GM12878 (cell line): Measurements from ENCODE around the gene CASP10. TPM values are rescaled to one million over a fixed set of nuclear protein-coding genes. Genes with fewer than 3 reads are reported as not detected.

ENCODE experiments used
- ATAC-seq: fragments of 200-7000 bp; cut with Tn5 transposase; 3 replicates; pipeline ENCODE4 v1.9.1; 2020; ENCODE audit warnings: mild to moderate bottlenecking, moderate library complexity
- BruUV-seq: library from RNA; stranded (reverse); fragments of 400-500 nt; replicated peaks from 2 replicates; lab custom pipeline; 2021; lab: Mats Ljungman, UMichigan
- CTCF ChIA-PET: fragments of 300-600 bp; sonication (Branson Sonifier 250); formaldehyde crosslinking; extraction: SDS; loops from one replicate; lab custom pipeline; 2021; ENCODE audit warnings: inconsistent platforms; lab: Yijun Ruan, JAX
- POLR2A ChIA-PET: fragments of 350-600 bp; formaldehyde crosslinking; extraction: SDS; loops from one replicate; lab custom pipeline; 2021; ENCODE audit warnings: inconsistent platforms; lab: Charles Lee
- RAD21 ChIA-PET: fragments of 300-600 bp; sonication (Branson Sonifier 250); formaldehyde crosslinking; loops from one replicate; lab custom pipeline; 2023; ENCODE audit warnings: antibody characterized with exemption; ENCODE audit not compliant: unreplicated experiment; lab: Charles Lee
- SMC1A ChIA-PET: fragments of 300-600 bp; sonication (Branson Sonifier 250); formaldehyde crosslinking; loops from one replicate; lab custom pipeline; 2023; ENCODE audit not compliant: unreplicated experiment, uncharacterized antibody; lab: Charles Lee
- DNase-seq: peaks from one replicate; pipeline ENCODE4 v3.0.0-alpha.2; 2011; ENCODE audit warnings: low read depth, low spot score
- FAIRE-seq: peaks from 3 replicates; lab custom pipeline; 2011; peaks lifted over from hg19 to GRCh38; lab: Jason Lieb, UNC
- H2AFZ ChIP-seq: 2 replicates; pipeline ENCODE4 v1.6.0; 2011; ENCODE audit warnings: low read depth, low read length, control low read depth; ENCODE audit not compliant: control insufficient read depth
- H3K27ac ChIP-seq: 2 replicates; pipeline ENCODE4 v1.5.1; 2011; ENCODE audit warnings: control low read depth; ENCODE audit not compliant: control insufficient read depth, insufficient read depth
- H3K27me3 ChIP-seq, 2 experiments: replicated peaks in 1 of 2; 2 replicates each; pipeline versions ENCODE4 v1.6.0 to v1.6.1; 2011; ENCODE audit warnings: low read length in 1 of 2; ENCODE audit not compliant: control insufficient read depth in 2 of 2, insufficient read depth in 2 of 2
- H3K36me3 ChIP-seq, 2 experiments: 2 replicates each; pipeline ENCODE4 v1.5.1; 2011; ENCODE audit warnings: low read length in 1 of 2; ENCODE audit not compliant: control insufficient read depth in 2 of 2, insufficient read depth in 2 of 2
- H3K4me1 ChIP-seq: 2 replicates; pipeline ENCODE4 v1.6.1; 2011; ENCODE audit warnings: mild to moderate bottlenecking, low read length, moderate library complexity, mixed read lengths; ENCODE audit not compliant: control insufficient read depth, insufficient read depth
- H3K4me2 ChIP-seq: 2 replicates; pipeline ENCODE4 v1.6.0; 2011; ENCODE audit warnings: control low read depth; ENCODE audit not compliant: control insufficient read depth, insufficient read depth
- H3K4me3 ChIP-seq: fragments of 200-600 bp; sonication (generic); 2 replicates; pipeline ENCODE4 v1.5.1; 2016
- H3K79me2 ChIP-seq: 2 replicates; pipeline ENCODE4 v1.6.0; 2011; ENCODE audit warnings: low read length; ENCODE audit not compliant: control insufficient read depth, insufficient read depth
- H3K9ac ChIP-seq: 2 replicates; pipeline ENCODE4 v1.8.0; 2011; ENCODE audit warnings: low read length, control low read depth, mixed read lengths; ENCODE audit not compliant: control insufficient read depth, insufficient read depth
- H3K9me3 ChIP-seq: replicated peaks from 3 replicates; pipeline ENCODE4 v1.5.1; 2011; ENCODE audit warnings: mild to moderate bottlenecking, low read length; ENCODE audit not compliant: control insufficient read depth, insufficient read depth
- H4K20me1 ChIP-seq: 2 replicates; pipeline ENCODE4 v1.6.0; 2011; ENCODE audit not compliant: control insufficient read depth, insufficient read depth
- BCL11A ChIP-seq: IDR thresholded peaks from 2 replicates; pipeline ENCODE4 v1.6.1; 2011; ENCODE audit warnings: low read depth, low read length
- BHLHE40 ChIP-seq, 2 experiments: fragments of 450-650 bp in 1 of 2; IDR thresholded peaks; 2 replicates each; pipeline ENCODE4 v1.6.1; 2011 to 2017; ENCODE audit warnings: low read depth in 2 of 2, borderline replicate concordance in 1 of 2, improper control_type of control experiment in 1 of 2, low read length in 1 of 2, mild to moderate bottlenecking in 1 of 2
- CHD1 ChIP-seq: IDR thresholded peaks from 2 replicates; pipeline ENCODE4 v1.6.1; 2012; ENCODE audit warnings: low read depth, low read length, improper control_type of control experiment
- EED ChIP-seq: sonication (generic); IDR thresholded peaks from 2 replicates; pipeline ENCODE4 v1.6.1; 2016; ENCODE audit warnings: antibody characterized with exemption, low read depth
- ESRRA ChIP-seq: IDR thresholded peaks from 2 replicates; pipeline ENCODE4 v1.6.1; 2012; ENCODE audit warnings: mild to moderate bottlenecking, low read length, improper control_type of control experiment
- ETV6 ChIP-seq, 2 experiments: fragments of 450-650 bp in 1 of 2; IDR thresholded peaks in 1 of 2; conservative IDR thresholded peaks in 1 of 2; 2 replicates each; pipeline ENCODE4 v1.6.1; 2014; ENCODE audit warnings: antibody characterized with exemption in 1 of 2, borderline replicate concordance in 1 of 2, low read depth in 1 of 2, mild to moderate bottlenecking in 1 of 2, moderate library complexity in 1 of 2
- IRF5 ChIP-seq: fragments of 450-650 bp; IDR thresholded peaks from 2 replicates; pipeline ENCODE4 v1.6.1; 2017; ENCODE audit warnings: borderline replicate concordance
- LARP7 ChIP-seq: fragments of 450-650 bp; IDR thresholded peaks from 2 replicates; pipeline ENCODE4 v1.6.1; 2017; ENCODE audit warnings: mild to moderate bottlenecking
- NFIC ChIP-seq: IDR thresholded peaks from 2 replicates; pipeline ENCODE4 v1.6.1; 2012; ENCODE audit warnings: low read depth, mild to moderate bottlenecking, inconsistent platforms, low read length, moderate library complexity
- SIX5 ChIP-seq: IDR thresholded peaks from 2 replicates; pipeline ENCODE4 v1.6.1; 2011; ENCODE audit warnings: mild to moderate bottlenecking, low read depth, low read length, moderate library complexity; ENCODE audit not compliant: severe bottlenecking
- SKIL ChIP-seq: fragments of 450-650 bp; IDR thresholded peaks from 2 replicates; pipeline ENCODE4 v1.6.1; 2017; ENCODE audit warnings: mild to moderate bottlenecking, low read depth, inconsistent platforms; ENCODE audit not compliant: poor library complexity, severe bottlenecking
- SMAD5 ChIP-seq: IDR thresholded peaks from 2 replicates; pipeline ENCODE4 v1.6.1; 2016; ENCODE audit warnings: antibody characterized with exemption, low read depth
- SMARCA5 ChIP-seq: fragments of 450-650 bp; IDR thresholded peaks from 2 replicates; pipeline ENCODE4 v1.6.1; 2017; ENCODE audit warnings: mild to moderate bottlenecking
- TAF1 ChIP-seq: IDR thresholded peaks from 2 replicates; pipeline ENCODE4 v1.6.1; 2011; ENCODE audit warnings: mild to moderate bottlenecking, low read depth, low read length, borderline replicate concordance
- TBL1XR1 ChIP-seq: IDR thresholded peaks from 2 replicates; pipeline ENCODE4 v1.6.1; 2012; ENCODE audit warnings: low read depth, low read length, improper control_type of control experiment
- TCF7 ChIP-seq: IDR thresholded peaks from 2 replicates; pipeline ENCODE4 v1.6.1; 2014; ENCODE audit warnings: antibody characterized with exemption, borderline replicate concordance
- WGBS: methylation state at CpG from one replicate; pipeline ENCODE4 v1.1.6; 2016; ENCODE audit warnings: low lambda C conversion rate; ENCODE audit not compliant: insufficient replicate concordance, insufficient coverage; ENCODE audit errors: missing lambda C conversion rate; 5-methylcytosine and 5-hydroxymethylcytosine counted together
- in situ Hi-C: fragments of 300-500 bp; cut with MboI; formaldehyde crosslinking; loops from 9 replicates; pipeline ENCODE4 v1.14.3; 2018; ENCODE audit warnings: mixed read lengths
- intact Hi-C: fragments of 100-400 bp; cut with micrococcal nuclease; formaldehyde crosslinking; loops from one replicate; pipeline ENCODE4 v1.14.2; 2022; ENCODE audit not compliant: unreplicated experiment
- polyA plus RNA-seq, 11 experiments: library from polyadenylated mRNA; depleted of rRNA in 4 of 11; unstranded in 6 of 11; stranded (reverse) in 5 of 11; fragments of >200 nt; fragmentation: Nextera tagmentation in 4 of 11; fragmentation: Illumina TruSeq in 1 of 11; extraction: Ambion mirVana in 4 of 11; extraction: Trizol in 1 of 11; gene quantifications; 1 replicate in 1 of 11; 2 replicates in 10 of 11; pipeline versions ENCODE4 v1.2.1 to v1.2.3, GENCODE V29; 2011 to 2016; ENCODE audit warnings: inconsistent platforms in 2 of 11, missing spikeins in 2 of 11, low read depth in 1 of 11
- total RNA-seq, 4 experiments: library from RNA; depleted of rRNA in 3 of 4; stranded (reverse); fragments of >200 nt in 3 of 4; fragmentation: Illumina TruSeq in 1 of 4; extraction: Trizol in 1 of 4; gene quantifications; 2 replicates each; pipeline versions ENCODE4 v1.2.1 to v1.2.3, GENCODE V29; 2013 to 2021

The CASP10 gene
- total and polyA plus RNA-seq, 10 of the 15 experiments (the other 5 are each of a cell fraction or from before 2014, with no cell fraction given): 7.2 to 14.1 (median 10.8) TPM

- no peak overlapping the region for H2AFZ ChIP-seq
- H3K79me2 ChIP-seq: no peaks in the 10 kb centered on the region
- H3K4me3 ChIP-seq: no peak overlapping the region
- RAD21 ChIA-PET: interaction anchor here (0.7 to 3.1 kb wide), 3 partner anchors 14 to 1781 kb away, joined by 3 to 17 read pairs (median 7); partner anchors contain the start of gene CASP10
- SMC1A ChIA-PET: interaction anchor here (1.5 to 3.3 kb wide), 4 partner anchors 9 to 36 kb away, joined by 5 to 17 read pairs (median 9); partner anchors contain the start of gene CASP10
- DNase-seq (no peak), FAIRE-seq (no peak), ATAC-seq (no peak)
- H3K27ac ChIP-seq: no peak overlapping the region
- 78% methylated on average over 5 of the region's 5 CpGs for WGBS
- in situ Hi-C loops: no loop called here
- CTCF ChIA-PET: interaction anchor here (1.1 to 2.4 kb wide), 3 partner anchors 11 to 36 kb away, joined by 4 to 13 read pairs (median 5); partner anchors contain the start of gene CASP10
- peaks cover 6% of the 10 kb centered on the region for H3K4me1 ChIP-seq
- no peaks in the 10 kb centered on the region; a peak in 1 of 4 replicates for H3K27me3 ChIP-seq
- no peak overlapping the region for H3K9ac ChIP-seq
- intact Hi-C loops: no loop called here
- BruUV-seq: TSS peak; percentile 36
- POLR2A ChIA-PET: interaction anchor here (0.6 kb wide), 2 partner anchors 94 to 411 kb away, joined by 3 to 5 read pairs; no protein-coding TSS in a partner anchor
- no peak for TF ChIP-seq SMARCA5
- no peak for TF ChIP-seq SKIL
- no peak for TF ChIP-seq NFIC
- no peak for TF ChIP-seq LARP7
- no peak for TF ChIP-seq EED
- no peak for TF ChIP-seq SMAD5
- no peak for TF ChIP-seq ETV6 (conservative IDR thresholded peaks at IDR 0.05 in 1 of 2, IDR thresholded peaks at IDR 0.05 in 1 of 2; ENCODE audit: borderline replicate concordance in 1 of 2, low read depth in 1 of 2)
- no peak for TF ChIP-seq TCF7
- no peak for TF ChIP-seq ESRRA
- no peak for TF ChIP-seq SIX5
- no peak for TF ChIP-seq BHLHE40 (IDR thresholded peaks at IDR 0.05; ENCODE audit: borderline replicate concordance in 1 of 2, low read depth in 2 of 2, low read length in 1 of 2)
- no peak for TF ChIP-seq TBL1XR1
- TF ChIP-seq TAF1: no peak
- TF ChIP-seq BCL11A: no peak
- no peak for TF ChIP-seq CHD1
- TF ChIP-seq IRF5: no peak
- H3K4me2 ChIP-seq: no peak overlapping the region
- no peaks in the 10 kb centered on the region for H4K20me1 ChIP-seq
- no peaks in the 10 kb centered on the region for H3K9me3 ChIP-seq
- no peaks in the 10 kb centered on the region; a peak in 1 of 4 replicates for H3K36me3 ChIP-seq
Measured at GRCh38 chr2:201219328-201220096, 36.6 kb downstream of the CASP10 start.
